GM18867 (cell line): Measurements from ENCODE around the gene CDC45.

Experiments
- ATAC-seq: cut with Tn5 transposase; IDR thresholded peaks from one replicate; pipeline ENCODE4 v1.9.1; 2021; ENCODE audit warnings: mild to moderate bottlenecking, moderate library complexity; ENCODE audit not compliant: unreplicated experiment

Gene CDC45

DNA sequence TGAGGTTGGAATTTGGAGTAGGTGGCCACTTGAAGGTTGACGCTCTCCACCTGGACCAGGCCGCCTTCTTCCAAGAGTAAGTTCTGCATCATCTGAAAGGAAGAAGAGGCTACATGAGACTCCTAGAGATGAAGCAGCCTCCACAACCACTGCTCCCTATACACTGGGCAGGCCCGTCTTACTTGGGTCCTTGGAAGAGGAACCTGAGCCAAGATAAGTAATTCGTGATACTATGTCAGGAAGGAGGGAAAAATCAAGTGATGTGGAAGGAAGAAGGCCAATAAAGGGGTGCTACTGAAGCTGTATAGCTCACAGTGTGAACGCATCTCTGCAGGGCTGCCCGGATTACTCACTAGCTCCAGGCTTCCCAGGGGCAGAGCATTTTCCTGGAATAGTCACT lies 11.8 kb upstream of the CDC45 start:
- ATAC-seq, result no peak

DNA sequence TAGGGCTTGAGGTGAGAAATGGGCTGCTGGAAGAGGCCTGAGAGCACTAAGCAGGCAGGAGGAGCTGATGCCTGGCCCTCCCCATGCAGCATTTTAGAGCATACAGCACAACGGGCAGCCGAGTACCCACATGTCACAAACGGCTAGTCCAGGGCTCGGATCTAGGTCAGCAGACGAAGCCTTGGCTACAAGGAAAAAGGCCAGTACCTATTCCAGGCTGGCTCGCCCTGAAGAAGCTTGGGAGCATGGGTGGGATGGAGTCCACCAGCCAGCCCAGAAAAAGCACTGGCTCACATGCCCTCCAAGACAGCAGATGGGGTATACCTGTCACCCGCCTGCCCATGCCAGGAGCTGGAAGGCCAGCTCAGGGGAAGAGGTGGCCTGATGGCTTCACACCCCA lies 10.3 kb upstream of the CDC45 start:
- no peak for ATAC-seq

DNA sequence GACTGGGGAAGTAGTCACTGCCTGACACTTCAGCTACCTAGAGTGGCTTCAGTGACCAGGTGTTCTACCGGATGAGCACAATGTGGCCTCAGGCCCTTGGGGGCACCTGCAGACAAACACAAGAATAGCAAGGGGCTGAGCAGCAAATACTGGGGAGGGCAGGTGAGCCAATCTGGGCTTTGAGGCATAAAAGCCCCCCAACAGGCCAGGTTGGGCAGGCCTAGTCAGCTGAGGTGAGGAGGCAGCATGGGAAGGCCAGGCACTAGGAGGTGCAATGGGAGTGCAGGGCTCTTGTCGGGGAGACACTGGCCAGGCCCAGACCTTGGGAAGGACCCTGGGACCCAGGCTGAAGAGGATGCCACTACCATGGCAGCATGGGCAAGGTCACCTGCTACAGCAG lies 9.7 kb upstream of the CDC45 start:
- ATAC-seq, result no peak

- no peak for ATAC-seq
Observed at GRCh38 chr22:19471572-19471971, 8.1 kb upstream of the CDC45 start.

GRCh38 chr22:19472233-19472632 lies 7.5 kb upstream of the CDC45 start:
- no peak for ATAC-seq

DNA sequence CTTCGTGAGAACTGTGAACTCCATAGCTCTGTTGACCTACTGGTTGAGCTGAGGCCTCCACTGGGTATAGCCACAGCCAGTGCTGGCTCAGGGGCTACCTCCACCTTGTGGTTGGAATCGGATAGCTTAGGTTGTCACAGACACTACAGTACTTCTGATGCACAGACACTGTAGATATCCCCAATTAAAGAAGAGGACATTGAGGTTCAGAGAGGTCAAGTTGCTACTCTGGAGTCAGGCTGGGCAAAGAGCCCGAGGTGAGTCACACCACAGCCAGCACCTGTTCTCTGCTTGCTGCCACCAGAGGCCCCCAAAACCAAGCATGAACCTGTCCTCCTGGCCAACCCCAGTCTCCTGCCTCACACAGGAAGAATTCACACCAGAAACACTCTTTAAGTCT lies 6.1 kb upstream of the CDC45 start:
- ATAC-seq, result no peak

DNA sequence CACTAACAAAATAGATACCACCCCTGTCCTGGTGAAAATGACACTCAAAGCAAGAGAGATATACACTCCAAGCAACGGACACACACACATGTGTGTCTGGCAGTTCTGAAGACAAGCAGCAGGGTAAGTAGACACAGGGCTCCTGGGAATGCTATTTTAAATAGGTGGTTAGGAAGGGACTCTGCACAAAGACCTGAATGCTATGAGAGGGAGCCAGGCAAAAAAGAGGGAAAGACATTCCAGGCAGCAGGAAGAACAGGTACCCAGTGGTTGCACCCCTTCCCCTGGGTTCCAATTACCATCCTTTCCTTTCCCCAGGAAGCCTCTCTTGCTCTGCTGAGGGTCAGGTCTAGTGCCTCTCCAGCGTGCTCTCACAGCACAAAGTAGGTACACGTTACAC lies 3.7 kb upstream of the CDC45 start:
- ATAC-seq, result no peak

DNA sequence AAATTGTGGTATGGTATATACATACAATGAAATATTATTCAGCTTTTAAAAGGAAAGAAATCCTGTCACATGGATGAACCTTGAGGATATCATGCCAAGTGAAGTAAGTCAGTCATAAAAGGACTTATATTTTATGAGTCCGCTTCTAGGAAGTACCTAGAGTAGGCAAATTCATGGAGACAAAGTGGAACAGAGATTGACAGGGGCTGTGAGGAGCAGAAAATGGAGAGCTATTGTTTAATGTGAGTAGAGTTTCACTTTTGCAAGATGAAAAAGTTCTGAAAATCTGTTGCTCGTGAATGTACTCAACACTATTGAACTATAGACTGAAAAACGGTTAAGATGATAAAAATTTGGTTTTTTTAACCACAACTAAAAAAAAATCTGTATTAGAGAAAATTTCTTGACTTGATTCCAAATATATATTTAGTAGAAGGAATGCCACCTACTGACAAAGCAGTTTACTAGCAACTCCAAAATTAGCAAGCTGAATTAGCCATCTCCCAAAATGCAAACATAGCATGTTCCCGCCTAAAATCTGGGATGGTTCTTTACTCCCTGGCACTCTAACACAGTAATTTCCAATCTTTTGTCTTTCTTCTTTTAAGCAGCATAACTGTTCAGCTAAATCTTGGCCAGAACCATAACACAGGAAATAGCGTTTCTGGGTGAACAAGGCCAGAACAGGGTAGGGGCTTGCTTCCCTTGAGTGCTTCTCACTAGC lies 2.2 kb upstream of the CDC45 start:
- ATAC-seq, result no peak

DNA sequence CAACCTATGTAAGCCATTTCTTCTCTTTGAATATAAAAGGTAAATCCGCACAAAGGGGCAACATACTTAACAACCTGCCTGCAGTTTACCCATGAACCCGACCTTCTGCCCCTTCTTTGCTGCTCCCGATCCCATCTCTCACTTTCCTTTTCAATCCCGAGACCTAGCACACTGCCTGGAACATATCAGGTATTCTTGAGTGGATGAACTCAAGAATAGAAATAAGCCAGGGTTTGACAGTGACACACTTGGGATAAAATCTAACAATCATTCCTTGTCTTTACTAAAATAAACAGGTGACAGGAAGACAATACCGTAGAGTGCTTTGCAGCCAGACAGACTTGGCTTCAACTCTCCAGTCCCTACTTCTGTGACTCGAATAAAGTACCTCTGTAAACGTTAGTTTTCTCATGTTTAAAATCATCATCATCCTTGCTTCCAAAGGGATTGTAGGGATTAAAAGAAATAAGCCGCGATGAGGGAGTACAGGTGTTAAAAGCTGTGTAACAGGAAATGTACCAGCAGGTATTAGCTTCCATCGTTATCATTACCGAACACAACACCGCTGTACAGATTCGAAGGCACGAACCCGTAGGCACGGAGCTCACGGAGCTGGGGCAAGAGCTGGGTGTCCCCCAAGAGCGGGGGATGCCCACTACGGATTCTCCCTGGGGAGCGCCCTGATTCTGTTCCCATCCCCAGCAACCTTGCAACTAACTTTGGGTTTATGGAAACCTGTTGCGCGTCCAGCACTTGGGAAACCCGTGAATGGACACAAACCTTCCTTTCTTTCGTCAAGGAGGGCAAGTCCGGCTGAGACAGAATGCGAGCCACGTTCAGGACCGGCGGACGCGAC lies 1.4 kb upstream of the CDC45 start:
- no peak for ATAC-seq

DNA sequence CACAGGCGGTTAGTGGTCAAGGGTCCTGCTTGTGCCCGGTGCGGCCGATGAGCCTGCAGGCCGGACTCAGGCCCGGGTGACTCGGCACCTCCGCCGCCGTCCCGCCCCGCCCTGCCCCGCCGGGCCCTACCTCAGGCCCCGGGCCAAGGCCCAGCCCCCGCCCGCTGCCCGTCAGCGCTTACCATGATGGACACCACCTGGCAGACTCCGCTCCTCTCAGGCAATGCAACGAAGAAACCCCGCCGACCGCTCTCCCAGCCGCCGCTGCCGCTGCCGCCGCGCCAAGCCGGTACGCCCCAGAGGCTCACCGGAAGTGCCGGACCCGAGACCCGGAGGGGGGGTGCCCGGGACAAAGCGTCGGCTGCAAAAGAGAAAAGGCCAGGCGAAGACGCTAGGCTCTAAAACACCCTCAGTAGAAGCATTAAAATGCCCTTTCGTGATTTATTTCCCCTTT lies 792 bp upstream of the CDC45 start, which contains the start of gene UFD1:
UFD1 (minus strand) TSS at position 293 of the 454 bp plus-strand sequence; CDS start at position 185, 108 bp downstream.
- ATAC-seq, result peak; percentile 56

GRCh38 chr22:19480173-19480568 lies 451 bp downstream of the CDC45 start:
- no peak for ATAC-seq

DNA sequence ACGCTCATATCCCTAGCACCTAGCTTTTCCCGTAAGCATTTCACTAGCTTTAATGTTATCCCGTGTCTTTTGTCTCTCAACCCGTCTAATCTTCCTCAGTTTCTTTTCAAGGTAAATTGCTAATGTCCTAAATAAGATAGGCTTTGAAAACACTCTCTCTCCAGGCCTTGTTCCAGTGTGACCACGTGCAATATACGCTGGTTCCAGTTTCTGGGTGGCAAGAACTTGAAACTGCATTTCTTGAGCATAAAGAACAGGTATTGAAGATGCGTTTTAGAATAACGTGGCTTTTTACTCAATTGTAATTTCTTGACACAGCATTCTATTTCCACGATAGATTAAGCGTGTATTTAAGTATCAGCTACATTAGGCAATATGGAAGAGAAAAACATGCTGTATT lies 1.1 kb downstream of the CDC45 start:
- no peak for ATAC-seq

- ATAC-seq, result no peak
Observed at GRCh38 chr22:19482297-19482696, 2.6 kb downstream of the CDC45 start.

- ATAC-seq, result no peak
Observed at GRCh38 chr22:19483481-19484244, 3.9 kb downstream of the CDC45 start.

DNA sequence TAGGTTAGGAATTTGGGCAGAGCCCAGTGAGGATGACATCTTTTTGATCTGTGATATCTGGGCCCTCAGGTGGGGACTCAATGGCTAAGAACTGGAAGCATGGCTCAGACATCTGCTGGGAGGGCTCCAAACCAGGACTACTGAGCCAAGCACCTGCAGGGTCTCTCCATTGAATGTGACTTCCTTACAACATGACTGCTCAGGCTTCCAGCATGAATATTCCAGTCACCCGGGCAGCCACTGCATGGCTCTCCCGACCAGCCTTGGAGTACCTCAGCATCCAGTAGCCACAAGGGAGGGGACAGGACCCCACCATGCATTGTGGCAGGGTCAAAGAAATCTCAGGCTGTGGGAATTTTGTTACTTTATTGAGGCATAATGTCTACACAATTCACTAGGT lies 8.6 kb downstream of the CDC45 start:
- ATAC-seq, result no peak

DNA sequence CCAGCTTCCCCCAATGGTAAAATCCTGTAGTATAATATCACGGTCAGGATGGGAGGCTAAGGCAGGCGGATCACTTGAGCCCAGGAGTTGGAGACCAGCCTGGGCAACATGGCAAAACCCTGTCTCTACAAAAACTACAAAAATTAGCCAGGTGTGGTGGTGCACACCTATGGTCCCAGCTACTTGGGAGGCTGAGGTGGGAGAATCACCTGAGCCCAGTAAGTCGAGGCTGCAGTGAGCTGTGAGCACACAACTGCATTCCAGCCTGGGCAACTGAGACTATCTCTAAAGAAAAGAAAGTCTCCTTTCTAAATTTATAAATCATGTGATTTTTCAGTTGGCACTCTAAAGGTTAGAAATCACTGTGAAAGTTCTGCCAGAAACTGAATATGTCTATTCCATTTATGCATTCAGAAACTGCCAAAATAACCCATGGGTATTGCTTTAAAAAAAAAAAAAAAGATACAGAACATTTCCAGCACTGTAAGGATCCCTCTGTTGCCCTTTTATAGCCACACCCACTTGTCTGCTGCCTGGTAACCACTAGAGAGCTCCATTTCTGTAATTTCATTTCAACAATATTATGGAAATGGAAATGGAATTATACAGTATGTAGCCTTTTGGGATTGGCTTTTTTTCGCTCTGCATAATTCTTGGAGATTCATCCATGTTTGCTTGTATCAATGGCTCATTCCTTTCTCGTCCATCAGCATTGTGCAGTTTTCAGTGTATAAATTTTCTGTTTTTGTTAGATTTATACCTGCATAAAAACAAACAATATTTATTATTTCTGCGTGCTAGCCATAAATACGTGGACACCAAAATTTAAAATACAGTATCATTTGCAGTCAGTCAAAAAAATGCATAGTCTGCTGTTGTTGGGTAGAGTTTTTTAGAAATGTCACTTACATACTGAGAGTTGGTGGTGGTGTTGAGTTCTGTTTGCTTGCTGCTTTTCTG lies 9.4 kb downstream of the CDC45 start:
- no peak for ATAC-seq

- ATAC-seq, result no peak
Observed at GRCh38 chr22:19490628-19491230, 11.0 kb downstream of the CDC45 start.

GRCh38 chr22:19492504-19493174 lies 12.9 kb downstream of the CDC45 start:
- no peak for ATAC-seq

- no peak for ATAC-seq
Observed at GRCh38 chr22:19494001-19494560, 14.4 kb downstream of the CDC45 start.
